Gastroesophageal sphincter (tissue), 3 donors: ENCODE data around the gene ARHGAP26.

Experiments used
- CTCF ChIP-seq, 4 experiments: fragments of 200-600 bp in 2 of 4; fragments of 450-650 bp in 2 of 4; sonication (generic) in 1 of 4; IDR thresholded peaks; one replicate each; pipeline ENCODE4 v1.5.1; 2017 to 2019; ENCODE audit warnings: antibody characterized with exemption in 4 of 4, mild to moderate bottlenecking in 2 of 4, moderate library complexity in 2 of 4
- EP300 ChIP-seq: sonication (generic); formaldehyde crosslinking; IDR thresholded peaks from one replicate; pipeline ENCODE4 v1.6.1; 2017; ENCODE audit warnings: antibody characterized with exemption, mild to moderate bottlenecking
- POLR2A ChIP-seq, 2 donors: fragments of 450-650 bp; IDR thresholded peaks; one replicate each; pipeline ENCODE4 v1.6.1; 2017; ENCODE audit warnings: antibody characterized with exemption in 2 of 2, mild to moderate bottlenecking in 2 of 2, moderate library complexity in 1 of 2
- POLR2AphosphoS5 ChIP-seq: sonication (generic); formaldehyde crosslinking; IDR thresholded peaks from one replicate; pipeline ENCODE4 v1.6.1; 2017; ENCODE audit warnings: antibody characterized with exemption

GRCh38 chr5:142930395-142931110 lies 160.4 kb downstream of the ARHGAP26 start:
- TF ChIP-seq CTCF (IDR thresholded peaks at IDR 0.05): no peak
- no peak for TF ChIP-seq POLR2A (IDR thresholded peaks at IDR 0.05)
- TF ChIP-seq EP300: no peak
- no peak for TF ChIP-seq POLR2AphosphoS5
